ENCODE data around the gene PUM2. TPM values are rescaled to one million over a fixed set of nuclear protein-coding genes. Genes with fewer than 3 reads are reported as not detected.
A peak's percentile ranks its signal among the peaks of the same experiment; 100 is the strongest.
"Not testable (repeated sequence)": the region's sequence is repeated elsewhere in the genome, so short reads cannot be mapped to it uniquely, and the experiment has no call there.

Gene PUM2
- total and polyA plus RNA-seq, 5 donors from 2014 or later = 15.1 to 131 (median 19.5) TPM

- Histone ChIP-seq H3K4me1 (ENCODE audit: control insufficient read depth, insufficient read depth, low read length, poor library complexity, severe bottlenecking) (peaks cover 1% of the 10 kb centered on the region), H3K27ac (ENCODE audit: insufficient read depth, low read length, poor library complexity, severe bottlenecking) (no peak overlapping the region), H3K9me3 (ENCODE audit: control insufficient read depth in 2 of 2, low read length in 2 of 2) (no peaks in the 10 kb centered on the region), H3K4me3 (ENCODE audit: low read depth, low read length) (no peak overlapping the region), H3K36me3 (ENCODE audit: control insufficient read depth, insufficient read depth, low read length) (peaks cover 38% of the 10 kb centered on the region), H3K27me3 (ENCODE audit: control insufficient read depth, insufficient read depth, low read length) (no peaks in the 10 kb centered on the region)
- H3K4me3 Mint-ChIP-seq = no peak overlapping the region
- no peak for ATAC-seq (ENCODE audit: low read depth in 2 of 2)
- H3K4me1 Mint-ChIP-seq = peaks cover 0 to 7% (median 3%) of the 10 kb centered on the region in 4 donors
- DNase-seq = no peak
- peak overlapping the region in 1 of 3 donors; percentile 52 for H3K27ac Mint-ChIP-seq
- H3K9me3 Mint-ChIP-seq = peaks cover 0 to 3% (median 0%) of the 10 kb centered on the region in 7 donors
- peaks cover 4% of the 10 kb centered on the region for H3K27me3 Mint-ChIP-seq
- peaks cover 40% of the 10 kb centered on the region for H3K36me3 Mint-ChIP-seq
Measured at GRCh38 chr2:20247084-20247483, 103.6 kb downstream of the PUM2 start.

- not testable (repeated sequence) for H3K4me3 Mint-ChIP-seq; H3K4me3 ChIP-seq (ENCODE audit: low read depth, low read length); H3K27me3 Mint-ChIP-seq; ATAC-seq (ENCODE audit: low read depth in 2 of 2); H3K4me1 ChIP-seq (ENCODE audit: control insufficient read depth, insufficient read depth, low read length, poor library complexity, severe bottlenecking); H3K27ac ChIP-seq (ENCODE audit: insufficient read depth, low read length, poor library complexity, severe bottlenecking); H3K9me3 ChIP-seq (ENCODE audit: control insufficient read depth in 2 of 2, low read length in 2 of 2); H3K27me3 ChIP-seq (ENCODE audit: control insufficient read depth, insufficient read depth, low read length); DNase-seq; H3K9me3 Mint-ChIP-seq
- peaks cover 11% of the 10 kb centered on the region for H3K36me3 ChIP-seq (ENCODE audit: control insufficient read depth, insufficient read depth, low read length)
- peaks cover 0 to 11% (median 6%) of the 10 kb centered on the region in 4 donors for H3K4me1 Mint-ChIP-seq
- peak overlapping the region in 2 of 3 donors; percentile 82 to 91 for H3K27ac Mint-ChIP-seq
- H3K36me3 Mint-ChIP-seq = peaks cover 11% of the 10 kb centered on the region
Measured at GRCh38 chr2:20243637-20244036, 107.0 kb downstream of the PUM2 start.

- H3K27ac Mint-ChIP-seq = peak overlapping the region in 2 of 3 donors; percentile 46 to 96
- peaks cover 4% of the 10 kb centered on the region for H3K27me3 Mint-ChIP-seq
- peaks cover 0 to 3% (median 0%) of the 10 kb centered on the region in 7 donors for H3K9me3 Mint-ChIP-seq
- no peaks in the 10 kb centered on the region for H3K9me3 ChIP-seq (ENCODE audit: control insufficient read depth in 2 of 2, low read length in 2 of 2)
- peaks cover 0 to 11% (median 6%) of the 10 kb centered on the region in 4 donors for H3K4me1 Mint-ChIP-seq
- H3K27ac ChIP-seq (ENCODE audit: insufficient read depth, low read length, poor library complexity, severe bottlenecking) = no peak overlapping the region
- DNase-seq = no peak
- peak in 1 of 2 donors; percentile 17 for ATAC-seq (ENCODE audit: low read depth in 2 of 2)
- no peak overlapping the region for H3K4me3 Mint-ChIP-seq
- H3K27me3 ChIP-seq (ENCODE audit: control insufficient read depth, insufficient read depth, low read length) = no peaks in the 10 kb centered on the region
- peaks cover 7% of the 10 kb centered on the region for H3K4me1 ChIP-seq (ENCODE audit: control insufficient read depth, insufficient read depth, low read length, poor library complexity, severe bottlenecking)
- H3K36me3 ChIP-seq (ENCODE audit: control insufficient read depth, insufficient read depth, low read length) = peaks cover 9% of the 10 kb centered on the region
- H3K4me3 ChIP-seq (ENCODE audit: low read depth, low read length) = no peak overlapping the region
- H3K36me3 Mint-ChIP-seq = peaks cover 7% of the 10 kb centered on the region
Measured at GRCh38 chr2:20242727-20243377, 107.8 kb downstream of the PUM2 start.

- peak overlapping the region in 2 of 4 donors; percentile 29 to 80 for H3K4me3 Mint-ChIP-seq
- H3K9me3 ChIP-seq (ENCODE audit: control insufficient read depth in 2 of 2, low read length in 2 of 2) = no peaks in the 10 kb centered on the region
- peaks cover 2% of the 10 kb centered on the region for H3K36me3 ChIP-seq (ENCODE audit: control insufficient read depth, insufficient read depth, low read length)
- no peak overlapping the region for H3K4me3 ChIP-seq (ENCODE audit: low read depth, low read length)
- peaks cover 4% of the 10 kb centered on the region for H3K27me3 Mint-ChIP-seq
- H3K4me1 Mint-ChIP-seq = peaks cover 0 to 11% (median 6%) of the 10 kb centered on the region in 4 donors
- H3K27me3 ChIP-seq (ENCODE audit: control insufficient read depth, insufficient read depth, low read length) = peaks cover 3% of the 10 kb centered on the region
- no peak overlapping the region for H3K27ac ChIP-seq (ENCODE audit: insufficient read depth, low read length, poor library complexity, severe bottlenecking)
- H3K36me3 Mint-ChIP-seq = no peaks in the 10 kb centered on the region
- H3K4me1 ChIP-seq (ENCODE audit: control insufficient read depth, insufficient read depth, low read length, poor library complexity, severe bottlenecking) = peaks cover 7% of the 10 kb centered on the region
- peak overlapping the region in 1 of 3 donors; percentile 60 for H3K27ac Mint-ChIP-seq
- peaks cover 0 to 3% (median 0%) of the 10 kb centered on the region in 7 donors for H3K9me3 Mint-ChIP-seq
- DNase-seq (peak in 1 of 3 donors; percentile 19), ATAC-seq (ENCODE audit: low read depth in 2 of 2) (peak in 1 of 2 donors; percentile 26)
Measured at GRCh38 chr2:20241973-20242726, 108.5 kb downstream of the PUM2 start.

- peaks cover 16% of the 10 kb centered on the region for H3K27me3 Mint-ChIP-seq
- not testable (repeated sequence) for H3K9me3 Mint-ChIP-seq; H3K9me3 ChIP-seq (ENCODE audit: control insufficient read depth in 2 of 2, low read length in 2 of 2); H3K4me1 ChIP-seq (ENCODE audit: control insufficient read depth, insufficient read depth, low read length, poor library complexity, severe bottlenecking); H3K36me3 ChIP-seq (ENCODE audit: control insufficient read depth, insufficient read depth, low read length); ATAC-seq (ENCODE audit: low read depth in 2 of 2); DNase-seq; H3K36me3 Mint-ChIP-seq; H3K27ac Mint-ChIP-seq; H3K4me3 Mint-ChIP-seq; H3K27me3 ChIP-seq (ENCODE audit: control insufficient read depth, insufficient read depth, low read length); H3K27ac ChIP-seq (ENCODE audit: insufficient read depth, low read length, poor library complexity, severe bottlenecking); H3K4me1 Mint-ChIP-seq; H3K4me3 ChIP-seq (ENCODE audit: low read depth, low read length)
Measured at GRCh38 chr2:20240291-20240690, 110.4 kb downstream of the PUM2 start.

- Histone ChIP-seq H3K27me3 (ENCODE audit: control insufficient read depth, insufficient read depth, low read length) (peaks cover 11% of the 10 kb centered on the region), H3K27ac (ENCODE audit: insufficient read depth, low read length, poor library complexity, severe bottlenecking) (no peak overlapping the region), H3K4me1 (ENCODE audit: control insufficient read depth, insufficient read depth, low read length, poor library complexity, severe bottlenecking) (peaks cover under 1% of the 10 kb centered on the region), H3K9me3 (ENCODE audit: control insufficient read depth in 2 of 2, low read length in 2 of 2) (no peaks in the 10 kb centered on the region), H3K4me3 (ENCODE audit: low read depth, low read length) (no peak overlapping the region), H3K36me3 (ENCODE audit: control insufficient read depth, insufficient read depth, low read length) (no peaks in the 10 kb centered on the region)
- no peaks in the 10 kb centered on the region for H3K36me3 Mint-ChIP-seq
- H3K27ac Mint-ChIP-seq = no peak overlapping the region
- no peak overlapping the region for H3K4me3 Mint-ChIP-seq
- DNase-seq (no peak), ATAC-seq (ENCODE audit: low read depth in 2 of 2) (no peak)
- H3K27me3 Mint-ChIP-seq = peaks cover 16% of the 10 kb centered on the region
- peaks cover 0 to 1% (median 0%) of the 10 kb centered on the region in 7 donors for H3K9me3 Mint-ChIP-seq
- H3K4me1 Mint-ChIP-seq = peaks cover 0 to 1% (median 0%) of the 10 kb centered on the region in 4 donors
Measured at GRCh38 chr2:20236496-20236895, 114.1 kb downstream of the PUM2 start.

GRCh38 chr2:20235655-20236305, 114.9 kb downstream of the PUM2 start:
- Histone ChIP-seq H3K4me1 (ENCODE audit: control insufficient read depth, insufficient read depth, low read length, poor library complexity, severe bottlenecking) (no peaks in the 10 kb centered on the region), H3K27ac (ENCODE audit: insufficient read depth, low read length, poor library complexity, severe bottlenecking) (no peak overlapping the region), H3K4me3 (ENCODE audit: low read depth, low read length) (no peak overlapping the region), H3K27me3 (ENCODE audit: control insufficient read depth, insufficient read depth, low read length) (peaks cover 11% of the 10 kb centered on the region), H3K9me3 (ENCODE audit: control insufficient read depth in 2 of 2, low read length in 2 of 2) (no peaks in the 10 kb centered on the region), H3K36me3 (ENCODE audit: control insufficient read depth, insufficient read depth, low read length) (no peaks in the 10 kb centered on the region)
- DNase-seq (no peak), ATAC-seq (ENCODE audit: low read depth in 2 of 2) (no peak)
- no peak overlapping the region for H3K27ac Mint-ChIP-seq
- H3K4me1 Mint-ChIP-seq = no peaks in the 10 kb centered on the region
- no peaks in the 10 kb centered on the region for H3K36me3 Mint-ChIP-seq
- no peak overlapping the region for H3K4me3 Mint-ChIP-seq
- peaks cover 0 to 1% (median 0%) of the 10 kb centered on the region in 7 donors for H3K9me3 Mint-ChIP-seq
- peaks cover 22% of the 10 kb centered on the region for H3K27me3 Mint-ChIP-seq

Measured in CD4-positive, CD25-positive, alpha-beta regulatory T cell (primary cell).